Measurements from ENCODE around the gene NUP93. TPM values are rescaled to one million over a fixed set of nuclear protein-coding genes. Genes with fewer than 3 reads are reported as not detected.

The NUP93 gene
- total and polyA plus RNA-seq, 2 of the 8 experiments (the other 6 are each of a cell fraction or from before 2014, with no cell fraction given), result 147 to 201 TPM

DNA sequence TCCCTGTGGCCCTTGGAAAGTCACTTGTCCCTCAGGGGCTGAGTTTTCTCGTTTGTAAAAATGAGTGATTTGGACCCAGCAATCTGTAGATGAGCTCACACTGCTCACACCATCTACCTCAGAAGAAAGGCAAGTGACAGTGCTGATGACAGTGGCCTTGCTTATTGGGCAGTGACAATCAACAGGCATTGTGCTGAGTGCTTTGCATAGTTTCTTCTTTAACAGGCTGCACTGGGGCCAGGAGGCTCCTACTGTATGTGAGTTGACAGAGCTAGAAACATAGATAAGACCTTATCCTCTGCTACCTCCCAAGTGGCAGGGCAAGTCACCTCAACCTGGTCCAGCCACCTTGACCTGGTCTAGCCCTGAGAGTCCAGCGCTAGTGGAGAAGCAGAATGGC is 105.4 kb downstream of the NUP93 start:
- no peak overlapping the region for H2BK120ac ChIP-seq (replicated peaks; ENCODE audit: low read depth, low read length)
- H3K9ac ChIP-seq (replicated peaks in 1 of 4; ENCODE audit: extremely low read depth in 1 of 4, low read depth in 3 of 4, low read length in 3 of 4), result no peak overlapping the region
- no peak overlapping the region for H2AFZ ChIP-seq (ENCODE audit: low read length)
- no peak overlapping the region for H4K5ac ChIP-seq (ENCODE audit: insufficient read length, low read depth, low read length)
- DNase-seq (ENCODE audit: low read depth in 1 of 2, low spot score in 2 of 2) (no peak), FAIRE-seq (no peak)
- H3K4ac ChIP-seq (replicated peaks; ENCODE audit: insufficient read length, low read depth, low read length), result no peak overlapping the region
- H3K23me2 ChIP-seq (ENCODE audit: low read depth, low read length), result no peaks in the 10 kb centered on the region
- no peak overlapping the region for H3K18ac ChIP-seq (ENCODE audit: extremely low read depth, low read length)
- H3K27ac ChIP-seq (ENCODE audit: low read depth, low read length), result no peak overlapping the region
- H4K20me1 ChIP-seq (replicated peaks in 1 of 2; ENCODE audit: control insufficient read depth in 1 of 2, insufficient read depth in 2 of 2, low read length in 2 of 2), result peaks cover 0 to 5% of the 10 kb centered on the region in 2 experiments
- no peaks in the 10 kb centered on the region for H3K79me1 ChIP-seq (ENCODE audit: low read depth, low read length)
- ChIA-PET POLR2A (ENCODE audit: partially characterized antibody) (interaction anchor here (0.6 kb wide), 1 partner anchor 10 kb away, joined by 3 read pairs; no protein-coding TSS in a partner anchor), CTCF (ENCODE audit: partially characterized antibody) (interaction anchor here (1.1 kb wide), 1 partner anchor 42 kb away, joined by 3 read pairs; no protein-coding TSS in a partner anchor)
- H3K9me3 ChIP-seq (ENCODE audit: insufficient read depth in 2 of 2, low read depth in 1 of 2, low read length in 1 of 2), result no peaks in the 10 kb centered on the region
- H4K91ac ChIP-seq (replicated peaks; ENCODE audit: insufficient read length, low read length), result no peak overlapping the region
- no peak overlapping the region for H3K23ac ChIP-seq (ENCODE audit: insufficient read length)
- H3K79me2 ChIP-seq (ENCODE audit: control insufficient read depth in 1 of 2, insufficient read depth in 2 of 2, low read length in 2 of 2), result no peaks in the 10 kb centered on the region
- no peaks in the 10 kb centered on the region; a peak in 1 of 7 replicates for H3K27me3 ChIP-seq (replicated peaks in 1 of 4; ENCODE audit: control insufficient read depth in 3 of 4, extremely low read depth in 1 of 4, insufficient read depth in 3 of 4, low read length in 3 of 4)
- no peak overlapping the region for H4K8ac ChIP-seq (ENCODE audit: extremely low read depth, insufficient read depth, low read length)
- WGBS, 2 experiments (ENCODE audit: extremely low coverage in 1 of 2, insufficient coverage in 1 of 2, insufficient read length in 1 of 2, insufficient replicate concordance in 2 of 2, low coverage in 1 of 2, low lambda C conversion rate in 2 of 2, missing lambda C conversion rate in 1 of 2), result 64% methylated on average over 2 of the region's 2 CpGs; no CpG with 5 or more reads in 1 of the 2 experiments
- H3K56ac ChIP-seq (replicated peaks; ENCODE audit: insufficient read length, low read depth, low read length), result no peak overlapping the region
- H2BK12ac ChIP-seq (ENCODE audit: low read depth, low read length), result no peak overlapping the region
- H3K4me3 ChIP-seq (ENCODE audit: extremely low read depth in 1 of 4, insufficient read depth in 2 of 4, low read depth in 3 of 4, low read length in 4 of 4), result no peak overlapping the region
- no peak overlapping the region for H2AK5ac ChIP-seq (ENCODE audit: low read depth, low read length)
- no peak overlapping the region for H3K4me2 ChIP-seq (ENCODE audit: insufficient read depth in 1 of 2, low read depth in 2 of 2, low read length in 2 of 2)
- no peak overlapping the region for H2BK5ac ChIP-seq (ENCODE audit: low read depth, low read length)
- H3K4me1 ChIP-seq (replicated peaks in 1 of 4; ENCODE audit: control insufficient read depth in 3 of 4, insufficient read depth in 4 of 4, low read length in 3 of 4), result no peaks in the 10 kb centered on the region
- H2BK15ac ChIP-seq (ENCODE audit: low read length), result no peak overlapping the region
- no peak overlapping the region for H2BK20ac ChIP-seq (ENCODE audit: low read length)
- H3K14ac ChIP-seq (ENCODE audit: insufficient read length), result no peak overlapping the region
- peaks cover 16 to 69% (median 50%) of the 10 kb centered on the region in 4 experiments for H3K36me3 ChIP-seq (ENCODE audit: control insufficient read depth in 2 of 4, insufficient read depth in 4 of 4, low read length in 3 of 4)
- TF ChIP-seq MAFK (IDR thresholded peaks at IDR 0.05; ENCODE audit: low read depth, low read length), result no peak
- TF ChIP-seq RBBP5 (IDR thresholded peaks at IDR 0.05; ENCODE audit: borderline replicate concordance, low read depth, low read length), result no peak
- no peak for TF ChIP-seq EP300 (IDR thresholded peaks at IDR 0.05; ENCODE audit: borderline replicate concordance in 1 of 2, low read depth in 2 of 2, low read length in 2 of 2)
- TF ChIP-seq RFX5 (IDR thresholded peaks at IDR 0.05; ENCODE audit: borderline replicate concordance, low read depth, low read length), result no peak
- TF ChIP-seq SP1 (IDR thresholded peaks at IDR 0.05; ENCODE audit: low read depth, low read length), result no peak
- TF ChIP-seq RAD21 (IDR thresholded peaks at IDR 0.05 in 1 of 2, conservative IDR thresholded peaks at IDR 0.05 in 1 of 2; ENCODE audit: low read depth in 2 of 2, low read length in 2 of 2), result no peak
- TF ChIP-seq GABPA (IDR thresholded peaks at IDR 0.05; ENCODE audit: borderline replicate concordance, insufficient read depth, low read length), result no peak
- TF ChIP-seq BRCA1 (IDR thresholded peaks at IDR 0.05; ENCODE audit: low read depth, low read length), result no peak
- no peak for TF ChIP-seq SP4 (IDR thresholded peaks at IDR 0.05; ENCODE audit: low read length)
- no peak for TF ChIP-seq ASH2L (IDR thresholded peaks at IDR 0.05; ENCODE audit: low read length)
- TF ChIP-seq PHF8 (conservative IDR thresholded peaks at IDR 0.05; ENCODE audit: low read depth, low read length), result no peak
- no peak for TF ChIP-seq EGR1 (IDR thresholded peaks at IDR 0.05; ENCODE audit: borderline replicate concordance, low read depth, low read length)
- no peak for TF ChIP-seq TBP (IDR thresholded peaks at IDR 0.05; ENCODE audit: low read depth, low read length)
- no peak for TF ChIP-seq CREB1 (IDR thresholded peaks at IDR 0.05)

Measured in H1 (cell line).